Epithelial cell of proximal tubule (primary cell): ENCODE measurements around the gene CD1D. TPM values are rescaled to one million over a fixed set of nuclear protein-coding genes. Genes with fewer than 3 reads are reported as not detected.

Experiments used
- DNase-seq: peaks from one replicate; pipeline ENCODE4 v3.0.0-alpha.2; 2011; ENCODE audit warnings: low read depth
- H3K4me3 ChIP-seq: 2 replicates; pipeline ENCODE4 v1.5.1; 2011; ENCODE audit warnings: low read depth, mild to moderate bottlenecking, low read length
- total RNA-seq: library from RNA; depleted of rRNA; stranded (reverse); fragments of >200 nt; gene quantifications from 2 replicates; pipeline ENCODE4 v1.2.3, GENCODE V29; 2015
- TF ChIP-seq, protein P1 (sequence below): conservative IDR thresholded peaks from 2 replicates; pipeline ENCODE4 v1.5.1; 2012; ENCODE audit warnings: low read depth, mild to moderate bottlenecking, low read length

CD1D gene
- total RNA-seq, 1 donor from 2014 or later, result 3.0 TPM

DNA sequence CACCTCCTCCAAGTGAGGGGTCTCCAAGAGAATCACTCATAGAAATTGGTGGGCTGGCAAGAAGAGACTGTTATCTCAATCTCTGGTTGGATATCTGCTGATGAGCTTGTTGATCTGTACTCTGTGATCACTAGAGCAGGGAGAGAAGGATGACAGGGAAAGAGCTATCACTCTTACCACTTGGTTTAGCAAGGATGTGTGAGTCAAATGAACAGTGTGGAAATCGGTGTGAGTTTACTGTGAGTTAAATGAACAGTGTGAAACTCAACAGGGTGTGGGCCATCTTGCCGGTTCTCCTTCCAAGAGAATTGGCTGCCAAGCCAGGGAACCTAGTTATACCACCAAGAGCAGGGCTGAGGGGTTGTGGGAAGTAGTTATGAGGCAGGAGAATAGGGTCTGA lies 33.3 kb upstream of the CD1D start:
- TF ChIP-seq, protein P1, sequence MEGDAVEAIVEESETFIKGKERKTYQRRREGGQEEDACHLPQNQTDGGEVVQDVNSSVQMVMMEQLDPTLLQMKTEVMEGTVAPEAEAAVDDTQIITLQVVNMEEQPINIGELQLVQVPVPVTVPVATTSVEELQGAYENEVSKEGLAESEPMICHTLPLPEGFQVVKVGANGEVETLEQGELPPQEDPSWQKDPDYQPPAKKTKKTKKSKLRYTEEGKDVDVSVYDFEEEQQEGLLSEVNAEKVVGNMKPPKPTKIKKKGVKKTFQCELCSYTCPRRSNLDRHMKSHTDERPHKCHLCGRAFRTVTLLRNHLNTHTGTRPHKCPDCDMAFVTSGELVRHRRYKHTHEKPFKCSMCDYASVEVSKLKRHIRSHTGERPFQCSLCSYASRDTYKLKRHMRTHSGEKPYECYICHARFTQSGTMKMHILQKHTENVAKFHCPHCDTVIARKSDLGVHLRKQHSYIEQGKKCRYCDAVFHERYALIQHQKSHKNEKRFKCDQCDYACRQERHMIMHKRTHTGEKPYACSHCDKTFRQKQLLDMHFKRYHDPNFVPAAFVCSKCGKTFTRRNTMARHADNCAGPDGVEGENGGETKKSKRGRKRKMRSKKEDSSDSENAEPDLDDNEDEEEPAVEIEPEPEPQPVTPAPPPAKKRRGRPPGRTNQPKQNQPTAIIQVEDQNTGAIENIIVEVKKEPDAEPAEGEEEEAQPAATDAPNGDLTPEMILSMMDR, result no peak
- no peak overlapping the region for H3K4me3 ChIP-seq
- no peak for DNase-seq

DNA sequence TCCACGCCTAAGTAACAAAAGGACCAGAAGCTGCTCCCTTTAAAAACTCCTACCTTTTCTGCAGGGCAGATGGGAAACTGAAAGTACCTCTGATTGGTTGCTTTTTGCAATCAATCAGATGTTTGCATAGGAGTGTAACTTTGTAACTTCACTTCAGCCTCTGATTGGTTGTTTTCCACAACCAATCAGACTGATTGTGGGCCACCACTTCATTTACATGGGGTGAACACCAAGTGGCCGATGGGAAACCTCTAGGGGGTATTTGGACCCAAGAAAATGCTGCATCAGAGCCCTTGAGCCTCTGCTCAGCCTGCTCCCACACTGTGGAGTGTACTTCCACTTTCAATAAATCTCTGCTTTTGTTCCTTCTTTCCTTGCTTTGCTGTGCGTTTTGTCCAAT lies 32.8 kb upstream of the CD1D start:
- TF ChIP-seq, protein P1, result no peak
- no peak overlapping the region for H3K4me3 ChIP-seq
- DNase-seq, result no peak

DNA sequence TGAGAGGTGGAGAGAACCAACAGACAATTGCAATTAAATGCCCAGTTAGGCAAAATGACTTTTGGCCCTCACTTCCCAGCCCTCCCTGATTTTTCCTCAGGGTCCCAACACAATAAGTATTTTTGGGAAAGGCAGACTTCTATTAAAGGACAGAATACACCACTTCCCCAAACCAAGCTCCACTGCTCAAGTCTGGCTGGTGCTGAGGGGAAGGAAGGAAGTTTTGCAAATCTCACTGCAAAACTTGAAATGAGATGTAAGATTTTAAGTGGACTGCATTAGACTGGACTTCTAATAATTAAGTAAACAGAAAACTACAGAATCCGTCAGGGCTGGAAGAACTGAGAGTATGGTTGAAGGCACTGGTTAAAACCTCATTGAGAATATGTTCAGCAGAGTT lies 32.2 kb upstream of the CD1D start:
- DNase-seq, result no peak
- TF ChIP-seq, protein P1, result no peak

DNA sequence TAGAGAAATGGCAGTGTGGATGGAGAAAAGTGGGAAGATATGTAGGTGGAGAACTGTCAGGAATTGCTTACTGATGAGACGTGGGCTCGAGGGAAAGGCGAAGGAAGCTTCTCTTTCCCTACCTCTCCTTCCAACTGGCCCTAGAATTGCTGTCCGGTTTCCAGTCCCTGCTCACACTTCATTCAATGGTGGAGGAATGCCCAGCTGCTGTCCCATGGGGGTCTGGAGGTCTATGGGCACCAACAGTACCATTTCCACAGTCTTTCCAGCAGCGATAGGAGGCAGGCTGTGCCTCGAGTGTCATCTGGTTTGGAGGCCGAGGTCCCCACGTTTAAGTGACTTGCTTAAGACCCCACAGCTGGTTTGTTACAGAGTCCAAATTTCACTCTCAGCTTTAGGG lies 31.5 kb upstream of the CD1D start:
- DNase-seq, result no peak
- TF ChIP-seq, protein P1, result no peak
- peak overlapping the region; percentile 43 for H3K4me3 ChIP-seq

More for the DNA sequence above, 32.2 kb upstream of the CD1D start:
- no peak overlapping the region for H3K4me3 ChIP-seq

DNA sequence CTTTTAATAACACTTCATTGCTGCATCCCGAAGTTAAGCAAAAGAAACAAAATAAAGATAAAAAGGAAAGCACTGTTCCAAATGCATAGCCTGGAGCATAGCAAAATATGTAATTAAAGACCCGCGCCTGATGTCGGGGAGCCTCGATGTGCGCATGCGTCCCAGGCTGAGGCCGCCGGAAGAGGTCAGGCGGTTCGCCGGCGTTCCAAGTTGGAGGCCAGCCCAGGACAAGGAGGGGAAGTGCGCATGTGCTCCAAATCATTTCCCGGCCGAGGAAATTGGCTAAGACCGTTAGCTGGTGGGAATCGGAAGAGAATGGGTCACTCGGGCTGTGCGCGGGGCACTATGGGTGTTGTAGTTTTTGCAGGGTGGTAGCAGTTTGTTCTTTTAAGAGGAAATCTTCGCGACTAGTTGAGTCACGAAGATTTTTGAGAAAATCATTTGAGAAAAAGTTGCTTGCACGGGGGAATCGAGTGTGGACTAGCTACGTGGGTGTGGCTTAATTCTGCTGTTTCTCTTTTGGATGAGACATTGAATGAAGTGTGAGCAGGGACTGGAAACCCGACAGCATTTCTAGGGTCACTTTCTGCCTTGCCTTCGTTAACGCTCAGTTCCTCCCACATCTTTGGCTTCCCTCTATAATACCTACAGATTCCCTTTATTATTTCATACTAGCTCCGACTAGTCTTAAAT lies 31.0 kb upstream of the CD1D start:
- DNase-seq, result peak; percentile 67
- peak overlapping the region; percentile 43 for H3K4me3 ChIP-seq
- TF ChIP-seq, protein P1, result no peak

DNA sequence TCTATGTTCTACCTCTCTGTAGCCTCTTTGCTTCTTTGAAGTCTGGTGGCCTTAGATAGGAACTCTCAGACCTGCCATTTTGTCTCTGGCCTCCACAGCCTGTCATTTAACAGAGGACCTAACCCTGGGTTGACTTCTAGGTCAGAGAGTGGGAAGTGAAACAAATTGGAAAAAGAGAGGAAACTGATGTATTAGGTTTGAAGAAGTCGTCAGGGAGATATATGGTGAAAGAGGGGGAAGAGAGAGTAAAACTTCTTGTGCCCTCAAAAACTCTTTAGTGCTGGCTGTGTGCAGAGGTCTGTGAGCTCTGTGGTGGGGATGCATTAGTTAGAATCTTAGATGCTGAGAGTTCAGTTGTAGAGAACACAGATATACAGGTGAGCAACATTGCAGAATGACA lies 30.2 kb upstream of the CD1D start:
- H3K4me3 ChIP-seq, result no peak overlapping the region
- TF ChIP-seq, protein P1, result no peak
- no peak for DNase-seq

DNA sequence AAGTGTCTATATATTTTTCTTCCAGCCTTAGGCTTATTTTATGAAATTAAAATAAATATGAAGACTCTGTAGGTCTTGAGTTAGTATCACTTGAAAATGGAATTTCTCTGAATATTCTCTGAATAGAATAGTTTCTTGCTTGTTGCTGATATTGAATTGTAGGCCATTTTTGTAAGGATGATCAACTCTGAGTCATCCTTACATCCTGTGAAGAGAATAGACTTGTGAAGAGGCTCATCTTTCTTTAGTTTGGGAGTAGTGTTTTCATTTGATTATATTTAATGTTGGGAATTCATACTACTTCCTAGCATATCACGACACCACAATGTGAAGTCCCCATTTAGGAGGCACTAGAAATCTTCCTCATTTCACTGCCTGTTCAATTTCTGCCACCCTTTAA lies 27.5 kb upstream of the CD1D start:
- H3K4me3 ChIP-seq, result no peak overlapping the region
- no peak for DNase-seq
- TF ChIP-seq, protein P1, result no peak
